ENCODE measurements around the gene SUCO.

- no peak for TF ChIP-seq CTCF (IDR thresholded peaks at IDR 0.05)
- no peak for TF ChIP-seq POLR2A (IDR thresholded peaks at IDR 0.05)
Observed at GRCh38 chr1:172641492-172641891, 108.5 kb downstream of the SUCO start.

Data from thyroid gland (tissue), 4 donors.